HG03025 (cell line): ENCODE data around the gene GALNT18.

Experiments used
- ATAC-seq: cut with Tn5 transposase; IDR thresholded peaks from one replicate; pipeline ENCODE4 v1.9.1; 2021; ENCODE audit warnings: mild to moderate bottlenecking, moderate library complexity; ENCODE audit not compliant: unreplicated experiment, low FRiP score

Gene GALNT18

DNA sequence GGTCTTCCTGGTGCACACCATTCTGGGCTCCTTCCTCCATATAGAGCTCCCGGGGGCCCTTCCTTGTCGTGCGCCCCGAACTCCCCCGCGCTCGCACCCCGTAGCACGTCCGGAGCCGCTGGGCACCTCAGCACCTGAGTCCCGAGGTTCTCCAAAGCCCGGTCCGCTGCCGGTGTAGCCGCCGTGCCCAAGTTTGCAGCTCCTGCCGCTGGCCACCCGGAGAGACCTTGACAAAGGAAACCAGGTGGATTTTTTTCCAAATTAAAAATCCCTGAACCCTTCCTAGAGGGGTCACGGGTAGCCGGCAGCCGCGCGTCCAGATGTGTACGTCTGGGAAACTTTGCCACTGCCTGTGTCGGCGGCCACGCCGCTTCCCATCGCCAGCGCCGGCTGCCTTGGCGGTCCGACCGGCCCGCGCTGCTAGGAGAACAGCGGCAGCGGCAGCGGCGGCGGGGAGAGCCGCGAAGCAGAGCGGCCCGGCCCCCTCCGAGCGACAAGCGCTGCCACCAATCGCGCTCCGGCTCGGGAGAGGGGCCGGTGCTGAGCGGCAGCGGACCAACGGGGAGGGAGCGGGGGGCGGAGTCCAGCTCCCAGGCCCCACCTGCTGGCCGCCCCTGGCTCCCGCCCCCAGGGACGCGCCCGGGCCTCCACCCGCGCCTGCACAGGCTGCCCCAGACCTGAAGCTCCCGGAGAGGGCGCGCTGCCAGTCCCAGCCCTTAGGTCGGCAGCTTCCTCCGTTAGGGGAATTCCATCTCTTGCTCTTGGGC lies at the start of gene GALNT18:
Gene GALNT18, minus strand, starts transcription at position 433 of the 767 bp plus-strand sequence.
- peak; percentile 96 for ATAC-seq

DNA sequence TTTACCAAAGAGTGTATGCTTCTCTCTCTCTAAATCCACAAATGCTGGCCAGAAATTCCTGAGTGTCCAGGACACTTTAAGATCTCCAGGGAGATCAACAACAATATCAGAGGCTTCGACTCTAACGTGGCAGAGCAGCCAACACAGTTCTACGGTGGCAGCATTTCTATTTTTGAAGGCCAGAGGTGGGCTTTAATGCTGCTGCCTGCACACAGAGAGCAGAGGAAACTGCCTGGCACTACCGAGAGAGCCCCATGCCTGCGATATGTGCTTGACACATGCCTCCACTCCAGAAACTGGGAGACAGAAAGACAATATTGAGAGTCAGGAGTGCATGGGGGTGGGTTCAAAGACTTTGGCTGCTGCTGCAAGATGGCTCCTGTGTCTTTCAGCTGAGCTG lies 48.8 kb upstream of the GALNT18 start:
- ATAC-seq = no peak

DNA sequence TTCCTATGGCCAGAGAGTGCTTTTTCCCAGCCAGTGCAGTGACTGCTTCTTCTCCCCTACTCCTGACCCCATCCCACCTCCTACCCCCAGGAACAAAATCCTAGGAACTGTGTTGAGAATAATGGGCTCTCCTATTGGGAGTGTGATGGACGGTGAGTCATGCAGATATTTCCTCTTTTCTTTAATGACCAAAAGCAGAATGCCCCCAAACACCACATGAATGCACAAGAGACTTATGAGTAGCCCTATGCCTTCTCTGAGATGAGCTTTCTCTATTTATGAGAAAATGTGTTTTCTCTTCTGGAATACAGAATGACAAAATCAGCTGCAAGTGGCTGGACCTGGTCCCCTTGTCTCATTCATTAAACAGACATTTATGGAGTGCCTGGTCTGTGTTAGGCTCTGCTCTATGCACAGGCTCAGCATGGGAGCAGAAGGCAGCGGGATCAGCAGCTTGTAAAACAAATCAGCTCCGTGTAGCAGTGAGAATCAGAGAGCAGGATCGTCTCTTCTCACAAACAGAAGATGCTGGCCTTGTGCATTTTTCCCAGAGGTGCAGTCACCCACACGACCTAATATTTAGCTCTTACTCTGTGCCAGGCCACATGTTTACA lies 47.5 kb upstream of the GALNT18 start:
- no peak for ATAC-seq

DNA sequence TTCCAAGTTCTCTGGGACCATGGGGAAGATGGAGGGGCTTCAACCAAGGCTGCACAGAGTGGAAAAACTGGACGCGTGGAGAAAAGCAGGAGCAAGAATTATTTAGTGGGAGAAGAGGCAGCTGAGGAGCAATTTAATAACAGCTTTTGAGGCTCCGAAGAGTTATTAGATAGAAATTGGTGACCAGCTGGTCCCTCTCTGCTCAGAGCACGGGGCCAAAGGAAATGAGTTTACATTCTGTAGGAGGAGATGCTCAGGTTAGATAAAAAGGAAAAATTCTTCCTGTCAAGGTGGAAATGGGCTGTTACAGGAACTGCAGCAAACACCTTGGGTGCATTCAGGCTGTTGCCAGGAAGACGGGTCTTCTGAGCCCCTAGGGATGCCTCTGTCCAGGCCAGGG lies 47.0 kb upstream of the GALNT18 start:
- no peak for ATAC-seq

DNA sequence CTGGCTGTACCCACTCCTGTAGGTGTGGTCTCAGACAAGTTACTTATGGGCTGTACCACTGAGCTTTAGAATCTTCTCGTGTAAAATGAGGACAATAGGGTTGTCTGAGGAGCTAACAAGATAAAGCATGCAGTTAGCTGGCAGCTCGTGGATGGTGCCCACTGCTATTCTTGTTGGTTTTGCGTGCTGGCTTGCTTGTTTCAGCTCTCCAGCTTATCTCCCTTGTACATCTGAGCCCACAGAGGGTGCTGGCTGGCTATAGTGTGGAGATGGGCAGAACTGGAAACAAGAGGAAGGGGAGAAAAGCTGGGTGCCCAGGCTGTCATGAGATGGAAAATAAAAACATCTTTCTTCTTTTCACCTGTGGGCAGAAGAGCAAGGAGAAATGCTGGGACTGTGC lies 46.5 kb upstream of the GALNT18 start:
- ATAC-seq = no peak

DNA sequence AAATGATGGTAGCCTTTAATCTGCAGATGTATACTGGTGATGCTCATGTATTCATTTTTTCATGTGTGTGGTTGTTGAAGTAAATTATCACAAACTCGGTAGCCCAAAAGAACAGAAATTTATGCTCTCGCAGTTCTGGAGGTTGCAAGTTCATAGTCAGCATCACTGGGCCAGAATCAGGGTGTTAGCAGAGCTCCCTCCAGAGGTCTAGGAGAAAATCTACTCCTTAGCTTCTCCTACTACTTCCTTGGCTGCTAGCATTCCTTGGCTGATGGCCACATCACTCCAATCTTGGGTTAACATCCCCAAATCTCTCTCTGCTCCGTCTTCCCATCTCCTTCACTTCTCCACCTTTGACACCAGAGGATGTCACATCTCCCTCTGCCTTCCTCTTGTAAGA lies 45.3 kb upstream of the GALNT18 start:
- ATAC-seq = no peak

DNA sequence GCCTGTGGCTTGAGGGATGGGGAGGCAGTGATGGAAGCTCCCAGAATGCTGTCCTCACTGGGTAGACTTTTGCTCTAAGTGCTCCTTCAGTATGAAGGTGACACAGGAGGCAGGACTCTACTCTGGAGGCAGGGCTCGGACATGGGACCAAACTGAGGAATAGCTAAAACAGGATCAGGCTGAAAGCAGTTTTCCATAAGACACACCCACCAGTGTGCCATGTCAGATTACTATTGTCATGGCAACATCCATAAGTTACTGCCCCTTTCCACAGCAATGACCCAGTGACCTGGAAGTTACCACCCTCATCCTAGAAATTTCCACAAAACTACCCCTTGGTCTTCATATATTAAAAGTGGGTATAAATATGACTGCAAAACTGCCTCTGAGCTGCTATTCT lies 43.6 kb upstream of the GALNT18 start:
- ATAC-seq = no peak

DNA sequence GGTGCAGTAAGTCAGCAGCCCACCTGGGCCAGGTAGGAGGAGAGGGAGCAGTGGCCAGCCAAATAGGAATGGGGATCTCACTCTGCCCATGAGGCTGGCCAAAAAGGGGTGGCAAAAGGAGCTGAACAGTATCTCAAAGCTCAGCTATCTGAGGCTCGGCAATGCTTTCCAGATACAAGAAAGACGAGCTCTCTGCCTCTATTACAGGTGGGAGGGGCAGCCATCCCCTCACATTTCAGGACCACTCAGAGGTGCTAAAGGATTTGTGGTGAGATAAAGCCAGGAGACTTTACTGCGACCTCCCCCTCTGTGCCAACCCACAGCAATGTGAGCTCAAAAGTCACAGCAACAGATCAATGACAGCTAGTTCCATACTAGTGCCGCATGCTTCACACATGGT lies 42.1 kb upstream of the GALNT18 start:
- no peak for ATAC-seq

DNA sequence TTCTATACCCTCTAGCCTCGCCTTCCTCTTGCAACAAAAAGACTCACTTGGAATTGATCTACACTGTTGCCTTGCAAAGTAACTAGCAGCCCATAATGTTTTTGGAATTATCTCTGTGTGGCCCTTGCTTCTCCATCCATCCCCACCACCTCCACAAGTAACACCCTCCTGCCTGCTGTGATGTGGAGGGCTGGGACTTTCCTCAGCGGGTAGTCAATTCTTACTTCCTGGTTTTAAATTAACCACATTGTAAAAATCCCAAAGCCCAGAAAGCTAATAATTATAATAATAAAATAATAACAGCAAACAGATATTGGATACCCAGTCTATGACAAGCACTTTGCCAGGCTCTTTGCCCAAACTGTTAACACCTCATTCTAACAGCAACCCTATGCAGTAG lies 40.8 kb upstream of the GALNT18 start:
- no peak for ATAC-seq

DNA sequence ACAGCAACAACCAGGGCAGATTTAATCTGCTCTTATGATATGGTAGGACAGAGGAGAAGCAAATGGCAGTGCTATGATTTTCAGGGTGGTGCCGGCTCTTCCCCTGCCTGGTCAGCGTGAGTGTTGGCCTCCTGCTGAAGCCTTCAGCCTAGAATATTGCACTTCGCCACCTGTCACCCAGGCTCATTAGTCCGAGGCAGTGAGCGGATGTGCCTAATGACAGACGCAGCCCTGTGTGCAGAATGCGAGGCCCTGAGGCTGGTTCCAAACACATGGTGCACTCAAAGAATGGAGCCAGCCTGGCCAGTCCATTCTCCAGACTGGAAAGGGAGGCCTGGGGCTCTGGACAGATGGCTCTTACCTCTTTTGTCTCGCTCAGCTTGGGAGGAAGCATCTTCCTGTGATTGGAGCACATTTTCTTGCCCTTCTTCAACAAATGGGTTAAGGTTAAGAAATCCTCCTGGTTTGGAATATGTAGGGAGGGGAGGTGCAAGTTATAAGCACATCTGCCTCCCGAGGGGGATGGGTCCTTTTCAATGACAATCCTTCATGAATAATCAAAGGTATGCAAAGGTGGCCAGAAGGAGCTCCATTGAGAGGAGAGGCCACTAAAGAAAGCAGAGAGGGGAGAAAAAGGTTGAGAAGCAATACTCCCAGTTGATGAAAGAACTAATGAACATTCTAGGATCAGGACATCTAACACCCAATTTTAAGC lies 39.7 kb upstream of the GALNT18 start:
- no peak for ATAC-seq

DNA sequence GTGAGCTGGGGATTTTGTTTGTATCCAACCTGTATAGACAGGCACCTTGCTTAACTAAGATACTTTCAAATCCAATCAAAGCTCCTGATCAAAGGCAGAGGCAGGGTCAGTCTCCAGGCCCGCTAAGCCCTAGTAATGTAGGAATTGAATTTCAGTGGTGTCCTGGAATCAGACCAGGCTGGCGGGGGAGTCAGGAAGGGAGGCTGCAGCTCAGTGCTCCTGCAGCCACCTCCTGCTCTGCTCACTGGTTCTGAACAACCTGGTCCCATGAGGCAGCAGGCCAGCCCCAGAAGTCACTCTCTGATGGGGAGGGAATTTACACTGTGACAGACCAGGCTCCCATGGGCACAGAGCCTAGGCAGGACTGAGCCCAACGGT lies 38.5 kb upstream of the GALNT18 start:
- no peak for ATAC-seq

DNA sequence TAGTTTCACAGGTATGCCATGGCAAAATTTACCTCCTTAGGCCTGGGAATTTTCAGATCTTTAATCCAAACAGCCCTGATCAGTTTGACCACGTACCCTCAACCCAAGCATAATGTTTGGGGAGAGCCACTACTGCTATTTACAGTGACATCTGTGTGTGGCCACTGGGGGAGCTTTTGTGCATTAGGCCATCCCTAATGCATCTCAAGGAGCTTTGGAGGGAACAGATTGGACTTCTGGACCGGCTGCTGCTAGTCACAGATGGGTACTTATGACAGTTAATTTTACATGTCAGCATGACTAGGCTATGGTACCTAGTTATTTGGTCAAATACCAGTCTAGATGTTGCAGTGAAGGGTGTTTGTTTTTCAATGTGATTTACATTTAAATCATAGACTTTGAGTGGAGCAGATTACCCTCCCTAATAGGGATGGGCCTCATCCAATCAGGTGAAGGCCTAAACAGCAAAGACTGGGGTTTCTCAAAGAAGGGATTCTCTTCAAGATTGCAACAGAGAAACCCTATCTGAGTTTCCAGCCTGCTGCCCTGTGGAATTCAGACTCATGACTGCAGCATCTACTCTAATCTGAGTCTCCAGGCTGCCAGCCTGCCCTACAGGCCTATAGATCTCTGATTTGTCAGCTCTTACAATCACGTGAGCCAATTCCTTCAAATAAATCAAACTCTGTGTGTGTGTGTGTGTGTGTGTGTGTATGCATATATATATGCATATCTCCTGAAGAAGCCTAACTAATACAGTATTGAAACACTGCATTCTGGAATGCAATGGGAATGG lies 38.0 kb upstream of the GALNT18 start:
- ATAC-seq = no peak

DNA sequence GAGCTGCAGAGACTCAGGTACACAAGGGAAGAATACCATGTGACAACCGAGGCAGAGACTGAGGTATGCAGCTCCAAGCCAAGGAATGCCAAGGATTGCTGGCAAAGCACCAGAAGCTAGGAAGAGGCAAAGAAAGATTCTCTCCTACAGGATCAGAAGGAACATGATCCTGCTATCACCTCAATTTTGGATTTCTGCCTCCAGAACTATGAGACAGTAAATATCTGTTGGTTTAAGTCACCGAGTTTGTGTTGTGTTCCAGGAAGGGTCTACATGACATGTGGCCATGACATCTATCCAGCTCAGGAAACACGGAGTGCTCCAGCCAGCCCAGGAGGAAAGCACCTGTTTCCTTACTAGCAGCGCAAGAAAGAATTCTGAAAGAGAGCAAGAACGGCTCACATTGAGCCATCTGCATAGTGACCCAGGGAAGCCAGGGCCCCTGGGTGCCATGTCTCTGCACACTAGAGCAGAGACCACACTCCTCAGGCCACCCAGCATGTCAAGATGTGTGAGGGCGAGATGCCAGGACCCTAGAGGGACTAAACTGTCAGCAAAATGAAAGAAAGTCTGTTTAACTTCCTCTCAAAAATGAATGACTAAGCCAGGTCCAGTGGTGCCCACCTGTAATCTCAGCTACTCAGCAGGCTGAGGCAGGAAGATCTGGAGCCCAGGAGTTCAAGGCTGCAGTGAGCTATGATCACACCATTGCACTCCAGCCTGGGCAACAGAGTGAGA lies 35.6 kb upstream of the GALNT18 start:
- ATAC-seq = no peak

DNA sequence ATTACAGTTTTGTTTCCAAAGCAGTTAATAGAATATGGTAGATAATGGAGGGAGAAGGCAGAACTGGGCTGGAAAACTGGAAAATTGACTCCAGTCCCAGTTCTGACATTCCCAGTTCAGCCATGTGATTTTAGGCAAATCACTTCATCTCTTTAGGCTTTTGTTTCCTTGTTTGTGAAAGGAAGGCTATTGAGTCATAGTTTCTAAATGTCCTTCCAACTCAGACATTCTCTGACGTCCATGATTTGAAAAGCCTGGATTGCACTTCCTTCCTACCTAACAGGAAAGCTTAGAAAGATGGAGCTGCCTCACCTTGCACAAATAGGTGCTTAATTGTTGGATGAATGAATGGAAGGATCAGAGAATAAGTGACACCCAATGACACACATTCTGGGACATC lies 19.8 kb upstream of the GALNT18 start:
- ATAC-seq = no peak

DNA sequence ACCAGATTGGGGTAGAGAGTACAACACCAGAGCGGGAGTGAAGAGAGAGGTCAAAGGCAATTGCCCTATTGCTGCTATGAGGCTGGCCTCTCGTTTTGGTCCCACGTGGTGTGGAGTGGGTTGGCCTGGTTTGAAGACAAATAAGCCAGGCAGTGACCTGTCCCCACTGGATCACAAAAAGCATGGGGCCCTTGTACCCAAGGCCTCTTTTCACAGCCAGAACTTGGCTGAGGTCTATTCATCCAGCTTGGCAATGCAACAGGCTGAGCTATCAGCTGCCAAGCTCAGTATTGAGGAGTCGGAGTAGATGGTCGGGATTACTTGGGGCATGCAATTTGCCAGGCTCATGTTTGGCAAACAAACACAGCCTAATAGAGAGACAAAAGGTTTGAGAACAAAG lies 19.2 kb upstream of the GALNT18 start:
- ATAC-seq = no peak

DNA sequence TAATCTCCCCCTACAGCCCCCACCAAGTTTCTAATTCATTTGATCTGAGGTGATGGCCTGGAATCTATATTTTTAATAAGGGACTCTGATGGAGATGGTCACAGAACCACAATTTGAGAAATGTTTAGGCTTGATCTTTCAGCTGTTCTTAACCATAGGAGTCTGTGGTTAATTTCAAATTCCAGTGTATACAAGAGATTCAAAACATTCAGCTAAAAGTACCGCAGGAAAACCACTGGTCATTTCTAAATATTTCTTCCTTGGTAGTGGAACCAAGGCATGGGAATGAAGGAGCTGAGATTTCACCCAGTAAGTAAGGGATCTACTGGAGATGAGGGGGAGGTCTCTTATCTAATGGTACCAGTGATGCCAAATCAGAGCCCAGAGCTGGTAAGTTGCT lies 18.3 kb upstream of the GALNT18 start:
- no peak for ATAC-seq

DNA sequence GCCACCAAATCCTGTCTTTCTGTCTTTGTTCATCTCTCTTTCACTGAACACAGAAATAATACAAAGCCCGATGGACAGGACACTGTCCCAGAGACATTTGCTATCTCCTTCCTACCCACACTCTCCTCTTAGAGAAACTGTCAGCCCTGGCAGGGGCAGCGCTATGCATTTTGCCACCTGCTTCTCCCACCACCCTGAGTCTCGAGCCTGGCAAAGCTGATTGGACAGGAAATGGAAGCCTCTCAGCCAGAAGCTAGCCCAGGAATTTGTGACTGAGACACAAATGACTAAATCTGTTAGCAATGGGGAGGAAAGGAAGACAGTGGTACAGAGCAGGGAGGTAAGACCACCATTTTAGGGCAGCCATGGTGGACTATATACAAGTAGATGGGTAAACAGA lies 14.9 kb upstream of the GALNT18 start:
- no peak for ATAC-seq

DNA sequence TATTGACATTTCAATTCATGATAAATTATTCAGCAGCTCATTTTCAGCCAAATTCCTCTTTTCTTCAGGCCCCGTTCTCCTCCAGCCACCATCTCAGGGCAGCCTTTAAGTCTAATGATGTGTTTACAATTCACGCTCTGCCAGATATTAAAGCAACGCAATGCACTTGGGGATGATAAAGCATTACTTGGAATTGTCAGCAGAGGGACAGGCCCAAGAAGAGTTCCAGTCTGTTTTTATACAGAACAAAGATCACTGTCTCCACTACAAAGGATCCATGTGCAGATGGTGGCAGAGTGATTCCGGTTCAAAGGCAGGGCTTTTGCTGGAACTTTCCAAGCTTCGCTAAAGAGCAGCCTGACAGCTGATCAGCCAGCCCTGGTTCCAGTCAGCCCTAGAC lies 13.6 kb upstream of the GALNT18 start:
- ATAC-seq = no peak

DNA sequence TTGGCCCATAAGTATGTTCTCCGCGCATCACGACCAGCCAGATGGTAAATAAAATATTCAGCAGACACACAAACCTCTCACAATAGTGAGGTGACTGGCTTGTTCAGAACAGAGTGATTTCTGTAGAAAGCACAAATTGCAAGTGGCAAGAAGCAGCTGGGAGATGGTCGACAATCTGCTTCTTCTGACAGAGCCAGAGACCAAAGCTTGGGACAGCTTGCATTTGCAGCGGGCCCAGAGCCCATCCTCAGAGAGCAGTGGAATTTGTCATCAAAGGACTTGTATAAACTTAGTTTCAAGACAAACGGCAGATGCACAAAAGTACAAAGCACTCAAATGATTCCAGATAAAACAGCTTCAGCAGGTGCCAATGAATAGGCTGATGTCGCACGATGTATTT lies 7.6 kb upstream of the GALNT18 start:
- ATAC-seq = no peak

DNA sequence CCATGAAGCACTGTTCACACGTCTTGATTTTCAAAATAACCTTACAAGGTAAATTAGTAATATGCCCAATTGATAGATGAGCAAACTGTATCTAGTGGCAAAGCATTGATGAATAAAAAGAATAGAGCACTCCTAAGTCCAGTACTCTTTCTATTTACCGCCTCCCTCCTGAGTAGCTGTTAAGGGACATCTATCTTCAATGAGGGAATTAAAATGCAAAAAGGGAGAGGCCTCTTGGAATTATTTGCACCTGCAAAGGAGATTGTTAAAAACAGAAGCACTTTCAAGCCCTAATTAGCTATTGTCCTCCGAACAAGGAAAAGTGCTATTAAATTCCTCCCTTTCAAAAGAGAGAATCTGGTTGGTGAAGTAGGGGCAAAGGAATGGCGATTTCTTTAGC lies 6.8 kb upstream of the GALNT18 start:
- no peak for ATAC-seq
